ENCODE measurements around the gene HTRA1.

HTRA1 gene

GRCh38 chr10:122450353-122450990 is 10.9 kb upstream of the HTRA1 start:
- no peak for DNase-seq

- no peak for DNase-seq
Measured at GRCh38 chr10:122454071-122454470, 7.3 kb upstream of the HTRA1 start.

- no peak for DNase-seq
Measured at GRCh38 chr10:122454603-122455080, 6.7 kb upstream of the HTRA1 start, which contains the start of gene ARMS2. Gene ARMS2, plus strand, starts transcription at chr10:122454653. Its CDS starts 75 bp downstream, at chr10:122454728.

- no peak for DNase-seq
Measured at GRCh38 chr10:122455376-122456079, 5.8 kb upstream of the HTRA1 start.

GRCh38 chr10:122457934-122458333 is 3.4 kb upstream of the HTRA1 start:
- DNase-seq, result no peak

- DNase-seq, result no peak
Measured at GRCh38 chr10:122458693-122459092, 2.7 kb upstream of the HTRA1 start.

- DNase-seq, result no peak
Measured at GRCh38 chr10:122459561-122460273, 1.6 kb upstream of the HTRA1 start.

- peak; percentile 69 for DNase-seq
Measured at GRCh38 chr10:122460891-122461293, 461 bp upstream of the HTRA1 start.

- peak; percentile 80 for DNase-seq
Measured at GRCh38 chr10:122461729-122462532, 578 bp downstream of the HTRA1 start.

- DNase-seq, result peak; percentile 68
Measured at GRCh38 chr10:122462533-122463465, 1.4 kb downstream of the HTRA1 start.

GRCh38 chr10:122463466-122464249 is 2.3 kb downstream of the HTRA1 start:
- no peak for DNase-seq

GRCh38 chr10:122464250-122464510 is 2.8 kb downstream of the HTRA1 start:
- no peak for DNase-seq

- DNase-seq, result no peak
Measured at GRCh38 chr10:122464586-122464985, 3.2 kb downstream of the HTRA1 start.

GRCh38 chr10:122465401-122466040 is 4.2 kb downstream of the HTRA1 start:
- DNase-seq, result no peak

GRCh38 chr10:122466951-122467381 is 5.6 kb downstream of the HTRA1 start:
- no peak for DNase-seq

- no peak for DNase-seq
Measured at GRCh38 chr10:122467701-122468100, 6.3 kb downstream of the HTRA1 start.

GRCh38 chr10:122468307-122468925 is 7.1 kb downstream of the HTRA1 start:
- DNase-seq, result no peak

GRCh38 chr10:122468926-122469781 is 7.8 kb downstream of the HTRA1 start:
- DNase-seq, result no peak

GRCh38 chr10:122469848-122470247 is 8.5 kb downstream of the HTRA1 start:
- no peak for DNase-seq

Measured in right kidney (tissue), 1 donor.